ENCODE measurements around the gene RPP25. TPM values are rescaled to one million over a fixed set of nuclear protein-coding genes. Genes with fewer than 3 reads are reported as not detected.

RPP25 gene
- total and polyA plus RNA-seq, 2 of the 13 experiments (the other 11 are each of a cell fraction or from before 2014, with no cell fraction given) = 0.05 to 0.11 TPM

GRCh38 chr15:74962671-74963070, 6.1 kb upstream of the RPP25 start:
- Histone ChIP-seq H3K27me3 (ENCODE audit: control insufficient read depth in 1 of 2, insufficient read depth in 2 of 2, low read length in 2 of 2) (peaks cover 5 to 44% of the 10 kb centered on the region in 2 experiments; a peak in 4 of 5 replicates), H3K4me2 (ENCODE audit: low read depth, low read length) (no peak overlapping the region), H2AFZ (ENCODE audit: low read length) (no peak overlapping the region), H3K4me3 (replicated peaks in 1 of 3; ENCODE audit: insufficient read depth in 1 of 3, low read depth in 2 of 3, low read length in 3 of 3) (no peak overlapping the region), H3K9ac (ENCODE audit: insufficient read depth, low read depth, low read length) (no peak overlapping the region), H3K27ac (ENCODE audit: extremely low read length, insufficient read depth, low read length) (no peak overlapping the region), H3K4me1 (ENCODE audit: insufficient read depth, low read length) (peaks cover 21% of the 10 kb centered on the region), H3K9me3 (ENCODE audit: low read length) (no peaks in the 10 kb centered on the region), H3K79me2 (ENCODE audit: insufficient read depth, low read length) (no peaks in the 10 kb centered on the region), H4K20me1 (ENCODE audit: insufficient read depth, low read length) (no peaks in the 10 kb centered on the region), H3K36me3 (replicated peaks in 1 of 2; ENCODE audit: control insufficient read depth in 1 of 2, insufficient read depth in 2 of 2, low read length in 2 of 2) (no peaks in the 10 kb centered on the region)
- in situ Hi-C loops (cut with HindIII; ENCODE audit: extremely low pct_ligation_motif_present, low pct_unique_long_range_greater_than_20kb) (no loop called here), intact Hi-C loops (cut with micrococcal nuclease; ENCODE audit: unreplicated experiment) (no loop called here)
- 39% methylated on average over 2 of the region's 2 CpGs for WGBS (ENCODE audit: low lambda C conversion rate)
- DNase-seq (ENCODE audit: low spot score) = no peak
- BruUV-seq (replicated peaks) = no TSS peak
- ChIA-PET CTCF (ENCODE audit: low intra/inter-chr PET ratio, low total read pairs) (no interaction called here), POLR2A (no interaction called here)
- ATAC-seq = no peak
- TF ChIP-seq ZNF644 (CRISPR knock-in tag; IDR thresholded peaks at IDR 0.05; ENCODE audit: low read depth) = no peak
- TF ChIP-seq HNRNPUL1 (IDR thresholded peaks at IDR 0.05; ENCODE audit: low read depth, low read length) = no peak
- no peak for TF ChIP-seq HBP1 (CRISPR knock-in tag; IDR thresholded peaks at IDR 0.05; ENCODE audit: low read depth)
- no peak for TF ChIP-seq TBP (CRISPR knock-in tag; IDR thresholded peaks at IDR 0.05)
- TF ChIP-seq GPBP1L1 (CRISPR knock-in tag; IDR thresholded peaks at IDR 0.05) = no peak
- TF ChIP-seq, protein P1, sequence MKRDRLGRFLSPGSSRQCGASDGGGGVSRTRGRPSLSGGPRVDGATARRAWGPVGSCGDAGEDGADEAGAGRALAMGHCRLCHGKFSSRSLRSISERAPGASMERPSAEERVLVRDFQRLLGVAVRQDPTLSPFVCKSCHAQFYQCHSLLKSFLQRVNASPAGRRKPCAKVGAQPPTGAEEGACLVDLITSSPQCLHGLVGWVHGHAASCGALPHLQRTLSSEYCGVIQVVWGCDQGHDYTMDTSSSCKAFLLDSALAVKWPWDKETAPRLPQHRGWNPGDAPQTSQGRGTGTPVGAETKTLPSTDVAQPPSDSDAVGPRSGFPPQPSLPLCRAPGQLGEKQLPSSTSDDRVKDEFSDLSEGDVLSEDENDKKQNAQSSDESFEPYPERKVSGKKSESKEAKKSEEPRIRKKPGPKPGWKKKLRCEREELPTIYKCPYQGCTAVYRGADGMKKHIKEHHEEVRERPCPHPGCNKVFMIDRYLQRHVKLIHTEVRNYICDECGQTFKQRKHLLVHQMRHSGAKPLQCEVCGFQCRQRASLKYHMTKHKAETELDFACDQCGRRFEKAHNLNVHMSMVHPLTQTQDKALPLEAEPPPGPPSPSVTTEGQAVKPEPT (CRISPR knock-in tag; IDR thresholded peaks at IDR 0.05; ENCODE audit: low read depth) = no peak
- TF ChIP-seq TMF1 (CRISPR knock-in tag; IDR thresholded peaks at IDR 0.05; ENCODE audit: low read depth) = no peak
- no peak for TF ChIP-seq ZNF816 (CRISPR knock-in tag; IDR thresholded peaks at IDR 0.05; ENCODE audit: borderline replicate concordance)
- no peak for TF ChIP-seq BRCA1 (CRISPR knock-in tag; IDR thresholded peaks at IDR 0.05)
- TF ChIP-seq ZNF746 (CRISPR knock-in tag; IDR thresholded peaks at IDR 0.05) = no peak
- TF ChIP-seq RNF219 (CRISPR knock-in tag; IDR thresholded peaks at IDR 0.05) = no peak
- TF ChIP-seq ZNF720 (CRISPR knock-in tag; IDR thresholded peaks at IDR 0.05) = no peak
- TF ChIP-seq ZNF350 (CRISPR knock-in tag; IDR thresholded peaks at IDR 0.05; ENCODE audit: borderline replicate concordance, low read depth) = no peak
- TF ChIP-seq HES4 (CRISPR knock-in tag; IDR thresholded peaks at IDR 0.05; ENCODE audit: borderline replicate concordance) = no peak
- no peak for TF ChIP-seq CENPBD1 (CRISPR knock-in tag; IDR thresholded peaks at IDR 0.05; ENCODE audit: borderline replicate concordance, low read depth)
- TF ChIP-seq ONECUT2 (CRISPR knock-in tag; IDR thresholded peaks at IDR 0.05) = no peak
- TF ChIP-seq ZNF576 (CRISPR knock-in tag; IDR thresholded peaks at IDR 0.05) = no peak
- no peak for TF ChIP-seq ZNF547 (CRISPR knock-in tag; IDR thresholded peaks at IDR 0.05)
- FAIRE-seq = no peak

Measured in HepG2 (cell line).